GM12865 (cell line): ENCODE data around the gene VSTM4.

ENCODE experiments used
- DNase-seq: peaks from one replicate; pipeline ENCODE4 v3.0.0; 2010; ENCODE audit warnings: low read depth
- H3K4me3 ChIP-seq: 2 replicates; pipeline ENCODE4 v1.5.1; 2011; ENCODE audit warnings: mild to moderate bottlenecking, low read depth, low read length, control low read depth
- CTCF ChIP-seq: IDR thresholded peaks from 2 replicates; pipeline ENCODE4 v1.5.1; 2011; ENCODE audit warnings: low read length, control low read depth, low read depth, inconsistent platforms; ENCODE audit not compliant: insufficient read depth; ENCODE audit errors: missing control alignments

Gene VSTM4

GRCh38 chr10:49096890-49097445, 18.4 kb downstream of the VSTM4 start:
- no peak for DNase-seq
- no peak overlapping the region for H3K4me3 ChIP-seq
- TF ChIP-seq CTCF = no peak

GRCh38 chr10:49094646-49095045, 20.7 kb downstream of the VSTM4 start:
- no peak for TF ChIP-seq CTCF
- H3K4me3 ChIP-seq = no peak overlapping the region
- DNase-seq = no peak

GRCh38 chr10:49093922-49094321, 21.4 kb downstream of the VSTM4 start:
- H3K4me3 ChIP-seq = no peak overlapping the region
- DNase-seq = no peak
- no peak for TF ChIP-seq CTCF

- DNase-seq = no peak
- no peak for TF ChIP-seq CTCF
- H3K4me3 ChIP-seq = no peak overlapping the region
Observed at GRCh38 chr10:49092477-49092876, 22.8 kb downstream of the VSTM4 start.

- no peak overlapping the region for H3K4me3 ChIP-seq
- no peak for TF ChIP-seq CTCF
- DNase-seq = no peak
Observed at GRCh38 chr10:49091450-49092210, 23.7 kb downstream of the VSTM4 start.

GRCh38 chr10:49090696-49091380, 24.5 kb downstream of the VSTM4 start:
- DNase-seq = no peak
- no peak for TF ChIP-seq CTCF
- H3K4me3 ChIP-seq = no peak overlapping the region
